Panc1 (cell line): ENCODE measurements around the gene WDR70. TPM values are rescaled to one million over a fixed set of nuclear protein-coding genes. Genes with fewer than 3 reads are reported as not detected.

ENCODE experiments used
- ATAC-seq: fragments of 200-7000 bp; cut with Tn5 transposase; 2 replicates; pipeline ENCODE4 v1.9.1; 2020; ENCODE audit warnings: mild to moderate bottlenecking, moderate library complexity
- BruUV-seq: library from RNA; stranded (reverse); fragments of 400-500 nt; replicated peaks from 2 replicates; lab custom pipeline; 2021; lab: Mats Ljungman, UMichigan
- CTCF ChIA-PET: fragments of 300-600 bp; sonication (Branson Sonifier 250); formaldehyde crosslinking; loops from one replicate; lab custom pipeline; 2022; ENCODE audit warnings: antibody characterized with exemption; lab: Charles Lee
- POLR2A ChIA-PET: fragments of 300-600 bp; sonication (Branson Sonifier 250); formaldehyde crosslinking; loops from one replicate; lab custom pipeline; 2022; ENCODE audit warnings: antibody characterized with exemption; lab: Charles Lee
- DNase-seq: peaks from one replicate; pipeline ENCODE4 v3.0.0-alpha.2; 2010; ENCODE audit warnings: low read depth, low spot score
- H3K27ac ChIP-seq: 2 replicates; pipeline ENCODE4 v1.5.1; 2011; ENCODE audit warnings: mild to moderate bottlenecking, low read length, inconsistent platforms
- H3K27me3 ChIP-seq: fragments of 200-500 bp; sonication (Bioruptor generic); 2 replicates; pipeline ENCODE4 v1.6.0; 2014; ENCODE audit warnings: low read length, inconsistent platforms; ENCODE audit not compliant: control insufficient read depth, insufficient read depth
- H3K36me3 ChIP-seq: fragments of 200-500 bp; sonication (Bioruptor generic); 2 replicates; pipeline ENCODE4 v1.5.1; 2014; ENCODE audit warnings: inconsistent platforms, mild to moderate bottlenecking, low read length, moderate library complexity; ENCODE audit not compliant: control insufficient read depth, insufficient read depth
- H3K4me1 ChIP-seq: 2 replicates; pipeline ENCODE4 v1.5.1; 2011; ENCODE audit warnings: inconsistent platforms, mild to moderate bottlenecking, low read length, moderate library complexity; ENCODE audit not compliant: control insufficient read depth, insufficient read depth
- H3K4me3 ChIP-seq, 2 experiments: 2 replicates each; pipeline ENCODE4 v1.5.1; 2011 to 2012; ENCODE audit warnings: low read depth in 2 of 2, low read length in 2 of 2, mild to moderate bottlenecking in 2 of 2, inconsistent platforms in 1 of 2, moderate library complexity in 1 of 2
- H3K9me3 ChIP-seq: fragments of 200-500 bp; sonication (Bioruptor generic); 2 replicates; pipeline ENCODE4 v1.5.1; 2014; ENCODE audit warnings: low read depth, mild to moderate bottlenecking, inconsistent platforms, low read length, moderate library complexity; ENCODE audit not compliant: control insufficient read depth, insufficient read depth
- CTCF ChIP-seq: fragments of 450-650 bp; IDR thresholded peaks from 2 replicates; pipeline ENCODE4 v1.5.1; 2017; ENCODE audit warnings: mild to moderate bottlenecking
- POLR2AphosphoS5 ChIP-seq: IDR thresholded peaks from 2 replicates; pipeline ENCODE4 v1.6.1; 2012; ENCODE audit warnings: mild to moderate bottlenecking, low read depth, low read length, moderate library complexity
- REST ChIP-seq, 2 experiments: IDR thresholded peaks; 2 replicates each; pipeline ENCODE4 v1.6.1; 2011 to 2012; ENCODE audit warnings: low read depth in 2 of 2, control low read depth in 1 of 2, low read length in 1 of 2, mild to moderate bottlenecking in 1 of 2, moderate library complexity in 1 of 2; ENCODE audit not compliant: insufficient read depth in 1 of 2
- SIN3A ChIP-seq: IDR thresholded peaks from 2 replicates; pipeline ENCODE4 v1.6.1; 2012; ENCODE audit warnings: low read depth, mild to moderate bottlenecking, low read length, moderate library complexity, borderline replicate concordance; ENCODE audit not compliant: insufficient read depth
- TCF7L2 ChIP-seq: IDR thresholded peaks from 2 replicates; pipeline ENCODE4 v1.6.1; 2011; ENCODE audit warnings: mild to moderate bottlenecking, low read depth, low read length, inconsistent platforms
- in situ Hi-C: cut with HindIII; loops from 2 replicates; pipeline ENCODE4 v1.10.0; 2016; ENCODE audit warnings: low sequenced_read_pairs, low pct_unique_long_range_greater_than_20kb
- intact Hi-C: fragments of 100-400 bp; cut with micrococcal nuclease; formaldehyde crosslinking; loops from one replicate; pipeline ENCODE4 v1.10.0; 2022; ENCODE audit not compliant: unreplicated experiment
- total RNA-seq: library from RNA; stranded (reverse); gene quantifications from one replicate; pipeline ENCODE4 v1.2.1, GENCODE V29; 2021; ENCODE audit not compliant: unreplicated experiment

WDR70 gene
- total RNA-seq, 1 experiment from 2014 or later = 29.5 TPM

GRCh38 chr5:37570597-37570996 is 191.5 kb downstream of the WDR70 start:
- no peak overlapping the region for H3K4me3 ChIP-seq
- H3K4me1 ChIP-seq = no peaks in the 10 kb centered on the region
- BruUV-seq = no TSS peak
- no peak for TF ChIP-seq POLR2AphosphoS5
- TF ChIP-seq SIN3A = no peak
- no peak for TF ChIP-seq CTCF
- no peak for TF ChIP-seq REST (IDR thresholded peaks at IDR 0.05; ENCODE audit: insufficient read depth in 1 of 2, low read depth in 2 of 2, low read length in 1 of 2)
- no peak for TF ChIP-seq TCF7L2
- H3K36me3 ChIP-seq = no peaks in the 10 kb centered on the region
- no peaks in the 10 kb centered on the region for H3K27me3 ChIP-seq
- in situ Hi-C loops (no loop called here), intact Hi-C loops (no loop called here)
- DNase-seq (no peak), ATAC-seq (no peak)
- POLR2A ChIA-PET = no interaction called here
- CTCF ChIA-PET = interaction anchor here (0.6 kb wide), 1 partner anchor 217 kb away, joined by 3 read pairs; no protein-coding TSS in a partner anchor
- no peaks in the 10 kb centered on the region for H3K9me3 ChIP-seq
- no peak overlapping the region for H3K27ac ChIP-seq

- Histone ChIP-seq H3K4me3 (no peak overlapping the region), H3K27me3 (no peaks in the 10 kb centered on the region), H3K27ac (no peak overlapping the region), H3K36me3 (no peaks in the 10 kb centered on the region), H3K9me3 (no peaks in the 10 kb centered on the region), H3K4me1 (no peaks in the 10 kb centered on the region)
- no TSS peak for BruUV-seq
- ATAC-seq = no peak
- in situ Hi-C loops (no loop called here), intact Hi-C loops (no loop called here)
- DNase-seq = no peak
- POLR2A ChIA-PET = no interaction called here
- TF ChIP-seq REST (IDR thresholded peaks at IDR 0.05; ENCODE audit: insufficient read depth in 1 of 2, low read depth in 2 of 2, low read length in 1 of 2) = no peak
- no peak for TF ChIP-seq POLR2AphosphoS5
- no peak for TF ChIP-seq SIN3A
- no peak for TF ChIP-seq TCF7L2
- no peak for TF ChIP-seq CTCF
- CTCF ChIA-PET = no interaction called here
These were observed 192.9 kb downstream of the WDR70 start for GRCh38 chr5:37571985-37572384.
